Adipocyte (in vitro differentiated cells): ENCODE results near the gene ZFAND4.
"Not testable (repeated sequence)": the region's sequence is repeated elsewhere in the genome, so short reads cannot be mapped to it uniquely, and the experiment has no call there.

Experiments
- DNase-seq: peaks from one replicate; pipeline ENCODE4 v3.0.0-alpha.2; 2015; ENCODE audit warnings: low read depth
- H3K27me3 ChIP-seq: replicated peaks from 2 replicates; pipeline ENCODE4 v1.7.0; 2013; ENCODE audit warnings: mild to moderate bottlenecking, low read length, moderate library complexity; ENCODE audit not compliant: control insufficient read depth, insufficient read depth
- H3K36me3 ChIP-seq: 2 replicates; pipeline ENCODE4 v1.7.0; 2013; ENCODE audit warnings: low read length, mild to moderate bottlenecking, moderate library complexity; ENCODE audit not compliant: control insufficient read depth, insufficient read depth, severe bottlenecking
- H3K4me1 ChIP-seq: 2 replicates; pipeline ENCODE4 v1.7.0; 2013; ENCODE audit warnings: mild to moderate bottlenecking, low read length, moderate library complexity; ENCODE audit not compliant: control insufficient read depth, insufficient read depth
- H3K4me3 ChIP-seq: 2 replicates; pipeline ENCODE4 v1.7.0; 2013; ENCODE audit warnings: mild to moderate bottlenecking, low read length, moderate library complexity
- H3K9ac ChIP-seq: 2 replicates; pipeline ENCODE4 v1.7.0; 2013; ENCODE audit warnings: mild to moderate bottlenecking, low read length, moderate library complexity
- H3K9me3 ChIP-seq: 2 replicates; pipeline ENCODE4 v1.7.0; 2013; ENCODE audit warnings: mild to moderate bottlenecking, low read length, moderate library complexity; ENCODE audit not compliant: control insufficient read depth

Gene ZFAND4

GRCh38 chr10:45640049-45640448 is 32.5 kb downstream of the ZFAND4 start:
- Histone ChIP-seq H3K36me3 (no peaks in the 10 kb centered on the region), H3K4me3 (no peak overlapping the region), H3K9me3 (no peaks in the 10 kb centered on the region), H3K9ac (no peak overlapping the region), H3K4me1 (no peaks in the 10 kb centered on the region), H3K27me3 (no peaks in the 10 kb centered on the region)
- no peak for DNase-seq

GRCh38 chr10:45627412-45628048 is 45.0 kb downstream of the ZFAND4 start:
- peaks cover 6% of the 10 kb centered on the region for H3K4me1 ChIP-seq
- H3K27me3 ChIP-seq, result no peaks in the 10 kb centered on the region
- no peaks in the 10 kb centered on the region for H3K9me3 ChIP-seq
- H3K9ac ChIP-seq, result no peak overlapping the region
- no peak for DNase-seq
- no peak overlapping the region for H3K4me3 ChIP-seq
- H3K36me3 ChIP-seq, result peaks cover 8% of the 10 kb centered on the region

GRCh38 chr10:45625879-45626278 is 46.7 kb downstream of the ZFAND4 start:
- no peak for DNase-seq
- H3K9me3 ChIP-seq, result no peaks in the 10 kb centered on the region
- H3K9ac ChIP-seq, result no peak overlapping the region
- no peak overlapping the region for H3K4me3 ChIP-seq
- peaks cover 6% of the 10 kb centered on the region for H3K4me1 ChIP-seq
- H3K36me3 ChIP-seq, result peaks cover 8% of the 10 kb centered on the region
- no peaks in the 10 kb centered on the region for H3K27me3 ChIP-seq

GRCh38 chr10:45624724-45625123 is 47.8 kb downstream of the ZFAND4 start:
- Histone ChIP-seq H3K4me1 (peaks cover 6% of the 10 kb centered on the region), H3K27me3 (no peaks in the 10 kb centered on the region), H3K9me3 (no peaks in the 10 kb centered on the region), H3K9ac (no peak overlapping the region), H3K4me3 (no peak overlapping the region), H3K36me3 (peaks cover 8% of the 10 kb centered on the region)
- no peak for DNase-seq

- H3K4me1 ChIP-seq, result no peaks in the 10 kb centered on the region
- peaks cover 3% of the 10 kb centered on the region for H3K9me3 ChIP-seq
- H3K36me3 ChIP-seq, result peaks cover 29% of the 10 kb centered on the region
- H3K4me3 ChIP-seq, result no peak overlapping the region
- no peak overlapping the region for H3K9ac ChIP-seq
- no peak for DNase-seq
- no peaks in the 10 kb centered on the region for H3K27me3 ChIP-seq
Observed at GRCh38 chr10:45614869-45615268, 57.7 kb downstream of the ZFAND4 start.

- H3K36me3 ChIP-seq, result peaks cover 33% of the 10 kb centered on the region
- H3K4me1 ChIP-seq, result no peaks in the 10 kb centered on the region
- peaks cover 3% of the 10 kb centered on the region for H3K9me3 ChIP-seq
- no peak overlapping the region for H3K4me3 ChIP-seq
- H3K9ac ChIP-seq, result no peak overlapping the region
- H3K27me3 ChIP-seq, result no peaks in the 10 kb centered on the region
- DNase-seq, result no peak
Observed at GRCh38 chr10:45612741-45613140, 59.8 kb downstream of the ZFAND4 start.

GRCh38 chr10:45608052-45608451 is 64.5 kb downstream of the ZFAND4 start:
- H3K9ac ChIP-seq, result no peak overlapping the region
- H3K9me3 ChIP-seq, result peaks cover 3% of the 10 kb centered on the region
- no peaks in the 10 kb centered on the region for H3K4me1 ChIP-seq
- H3K27me3 ChIP-seq, result no peaks in the 10 kb centered on the region
- H3K4me3 ChIP-seq, result no peak overlapping the region
- DNase-seq, result no peak
- peaks cover 33% of the 10 kb centered on the region for H3K36me3 ChIP-seq

GRCh38 chr10:45607276-45607675 is 65.3 kb downstream of the ZFAND4 start:
- no peak for DNase-seq
- Histone ChIP-seq H3K9me3 (peaks cover 3% of the 10 kb centered on the region), H3K36me3 (peaks cover 26% of the 10 kb centered on the region), H3K27me3 (no peaks in the 10 kb centered on the region), H3K9ac (no peak overlapping the region), H3K4me1 (no peaks in the 10 kb centered on the region), H3K4me3 (no peak overlapping the region)

- Histone ChIP-seq H3K9ac (no peak overlapping the region), H3K36me3 (no peaks in the 10 kb centered on the region), H3K4me1 (no peaks in the 10 kb centered on the region), H3K27me3 (peaks cover 8% of the 10 kb centered on the region), H3K4me3 (no peak overlapping the region), H3K9me3 (no peaks in the 10 kb centered on the region)
- no peak for DNase-seq
Observed at GRCh38 chr10:45602836-45603235, 69.7 kb downstream of the ZFAND4 start.

GRCh38 chr10:45602082-45602730 is 70.4 kb downstream of the ZFAND4 start:
- H3K4me3 ChIP-seq, result no peak overlapping the region
- H3K9ac ChIP-seq, result no peak overlapping the region
- DNase-seq, result peak; percentile 29
- peaks cover 8% of the 10 kb centered on the region for H3K27me3 ChIP-seq
- H3K4me1 ChIP-seq, result no peaks in the 10 kb centered on the region
- H3K9me3 ChIP-seq, result no peaks in the 10 kb centered on the region
- no peaks in the 10 kb centered on the region for H3K36me3 ChIP-seq

- H3K9me3 ChIP-seq, H3K27me3 ChIP-seq, H3K9ac ChIP-seq, H3K4me3 ChIP-seq, DNase-seq, H3K4me1 ChIP-seq, H3K36me3 ChIP-seq: not testable (repeated sequence)
Observed at GRCh38 chr10:45601254-45601930, 71.2 kb downstream of the ZFAND4 start.
